HG03175 (cell line): Measurements from ENCODE around the gene CHCHD6.

Experiments used
- ATAC-seq: cut with Tn5 transposase; IDR thresholded peaks from one replicate; pipeline ENCODE4 v1.9.1; 2021; ENCODE audit warnings: mild to moderate bottlenecking, moderate library complexity; ENCODE audit not compliant: unreplicated experiment

CHCHD6 gene

DNA sequence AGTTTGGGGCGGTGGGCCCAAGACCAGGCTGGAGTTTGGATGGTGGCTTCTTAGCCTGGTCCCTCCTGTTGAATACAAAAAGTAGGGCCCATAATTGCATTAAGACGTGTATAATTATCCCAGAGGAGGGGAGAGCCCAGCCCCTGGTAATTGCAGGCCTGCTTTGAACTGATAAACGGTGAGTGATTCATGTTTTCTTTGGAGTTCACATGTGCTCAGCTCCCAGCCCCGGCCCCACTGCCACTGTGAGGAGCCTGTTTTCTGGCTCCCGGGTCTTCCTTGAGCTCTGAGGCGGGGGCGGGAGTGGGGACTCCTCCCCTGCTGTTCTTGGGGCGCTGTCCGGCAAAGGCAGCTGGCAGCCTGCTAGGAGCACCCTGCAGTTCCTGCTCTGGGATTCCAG lies 282.0 kb downstream of the CHCHD6 start:
- no peak for ATAC-seq

- ATAC-seq, result no peak
These were observed 283.1 kb downstream of the CHCHD6 start for GRCh38 chr3:126987129-126987528.

DNA sequence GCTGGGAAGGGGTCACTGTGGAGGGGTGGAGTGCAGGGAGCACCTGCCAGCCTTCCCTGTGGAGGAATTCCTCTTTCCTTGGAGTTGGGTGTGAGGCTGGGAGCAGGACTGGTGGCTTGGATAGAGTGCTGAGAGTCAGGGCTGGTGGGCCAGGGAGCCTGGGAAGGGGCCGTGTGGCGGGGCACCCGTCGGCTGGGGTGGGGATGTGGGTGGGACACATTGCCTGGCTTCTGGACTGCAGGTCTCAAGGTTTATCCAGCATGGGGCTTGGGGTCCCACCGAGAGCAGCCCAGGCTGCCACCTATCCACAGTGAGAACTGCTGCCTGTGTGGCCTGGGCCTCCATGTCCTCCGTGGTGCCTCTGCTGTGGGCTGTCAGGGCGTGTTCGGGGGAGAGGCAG lies 283.6 kb downstream of the CHCHD6 start:
- ATAC-seq, result no peak

DNA sequence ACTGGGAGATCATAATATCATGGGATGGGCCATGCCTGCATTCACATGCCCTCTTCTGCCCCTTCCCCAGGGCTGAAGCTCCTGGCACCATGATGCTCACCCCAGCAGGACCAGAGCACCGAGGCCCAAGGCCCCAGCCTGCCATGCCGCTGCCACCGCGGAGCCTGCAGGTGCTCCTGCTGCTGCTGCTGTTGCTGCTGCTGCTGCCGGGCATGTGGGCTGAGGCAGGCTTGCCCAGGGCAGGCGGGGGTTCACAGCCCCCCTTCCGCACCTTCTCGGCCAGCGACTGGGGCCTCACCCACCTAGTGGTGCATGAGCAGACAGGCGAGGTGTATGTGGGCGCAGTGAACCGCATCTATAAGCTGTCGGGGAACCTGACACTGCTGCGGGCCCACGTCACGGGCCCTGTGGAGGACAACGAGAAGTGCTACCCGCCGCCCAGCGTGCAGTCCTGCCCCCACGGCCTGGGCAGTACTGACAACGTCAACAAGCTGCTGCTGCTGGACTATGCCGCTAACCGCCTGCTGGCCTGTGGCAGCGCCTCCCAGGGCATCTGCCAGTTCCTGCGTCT lies 284.5 kb downstream of the CHCHD6 start:
- no peak for ATAC-seq

DNA sequence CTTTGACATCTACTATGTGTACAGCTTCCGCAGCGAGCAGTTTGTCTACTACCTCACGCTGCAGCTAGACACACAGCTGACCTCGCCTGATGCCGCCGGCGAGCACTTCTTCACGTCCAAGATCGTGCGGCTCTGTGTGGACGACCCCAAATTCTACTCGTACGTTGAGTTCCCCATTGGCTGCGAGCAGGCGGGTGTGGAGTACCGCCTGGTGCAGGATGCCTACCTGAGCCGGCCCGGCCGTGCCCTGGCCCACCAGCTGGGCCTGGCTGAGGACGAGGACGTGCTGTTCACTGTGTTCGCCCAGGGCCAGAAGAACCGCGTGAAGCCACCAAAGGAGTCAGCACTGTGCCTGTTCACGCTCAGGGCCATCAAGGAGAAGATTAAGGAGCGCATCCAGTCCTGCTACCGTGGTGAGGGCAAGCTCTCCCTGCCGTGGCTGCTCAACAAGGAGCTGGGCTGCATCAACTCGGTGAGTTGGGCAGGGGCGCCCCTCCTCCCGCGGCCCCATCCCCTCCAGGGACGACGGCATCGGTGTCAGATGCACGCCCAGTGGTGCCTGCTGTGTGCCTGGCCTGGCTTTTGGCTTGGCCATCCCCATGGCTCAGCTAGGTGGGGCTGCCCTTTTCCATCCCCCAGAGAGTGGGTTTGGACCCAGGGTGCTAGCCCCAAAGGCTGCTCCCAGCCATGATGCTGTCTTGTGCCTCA lies 285.4 kb downstream of the CHCHD6 start:
- no peak for ATAC-seq

- no peak for ATAC-seq
These were observed 286.1 kb downstream of the CHCHD6 start for GRCh38 chr3:126990024-126990700.

- no peak for ATAC-seq
These were observed 286.9 kb downstream of the CHCHD6 start for GRCh38 chr3:126990890-126991289.

GRCh38 chr3:126991366-126992200 lies 287.5 kb downstream of the CHCHD6 start:
- no peak for ATAC-seq

DNA sequence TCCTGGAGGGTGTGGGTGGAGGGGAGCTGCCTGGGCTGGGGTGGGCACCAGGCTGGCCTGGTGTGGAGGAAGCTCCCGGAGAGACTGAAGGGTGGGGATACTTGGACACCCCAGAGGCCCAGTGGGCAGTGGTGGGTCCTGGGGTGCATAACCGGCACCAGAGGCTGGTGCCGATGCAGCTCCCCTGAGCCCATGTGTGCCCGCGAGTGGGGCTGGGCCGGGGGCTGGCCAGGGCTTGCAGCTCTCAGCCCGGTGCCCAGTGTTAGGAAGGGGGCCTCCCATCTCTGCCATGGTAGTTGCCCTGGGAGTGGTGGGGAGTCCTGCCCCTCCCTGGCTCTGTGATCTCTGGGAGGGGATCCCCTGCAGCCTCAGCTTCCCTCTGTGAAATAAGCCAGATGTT lies 288.2 kb downstream of the CHCHD6 start:
- no peak for ATAC-seq

DNA sequence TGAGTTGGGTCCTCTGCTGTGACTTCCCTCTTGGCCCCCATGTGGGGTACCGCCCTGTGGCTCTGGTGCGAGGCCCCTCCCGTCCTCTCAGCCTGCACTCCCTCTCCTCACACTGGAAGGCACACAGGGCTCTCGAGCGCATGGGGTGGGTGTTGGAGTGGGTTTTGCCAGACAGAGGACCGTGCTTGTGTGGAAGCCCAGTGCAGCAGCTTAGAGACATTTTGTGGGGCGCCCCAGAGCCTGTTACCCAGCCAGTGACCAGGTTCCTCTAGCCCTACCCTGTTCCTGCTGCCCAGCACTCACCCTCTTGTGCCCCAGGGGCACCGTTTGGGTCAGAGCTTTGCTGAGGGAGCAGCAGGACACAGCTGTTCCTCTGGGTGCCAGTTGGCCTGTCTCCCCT lies 288.7 kb downstream of the CHCHD6 start:
- no peak for ATAC-seq

DNA sequence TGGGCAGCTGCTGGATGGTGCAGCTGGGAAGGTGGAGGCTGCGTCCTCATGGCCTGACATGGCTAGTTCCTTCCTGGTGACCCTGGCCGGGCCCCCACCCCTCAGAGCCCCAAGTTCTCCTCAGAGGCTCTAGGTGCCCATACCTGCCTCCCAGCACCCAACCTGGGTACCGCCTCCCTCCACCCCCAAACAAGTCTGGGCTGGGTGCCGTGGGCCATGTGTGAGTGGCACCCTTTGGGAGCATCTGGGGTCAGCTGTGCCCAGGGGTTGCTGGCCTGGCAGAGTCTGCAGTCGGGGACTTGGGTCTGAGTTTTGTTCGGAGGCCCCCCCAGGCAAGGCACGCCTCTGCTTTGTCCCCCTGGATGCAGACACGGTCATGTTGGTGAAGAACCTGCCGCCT lies 289.4 kb downstream of the CHCHD6 start:
- ATAC-seq, result no peak

DNA sequence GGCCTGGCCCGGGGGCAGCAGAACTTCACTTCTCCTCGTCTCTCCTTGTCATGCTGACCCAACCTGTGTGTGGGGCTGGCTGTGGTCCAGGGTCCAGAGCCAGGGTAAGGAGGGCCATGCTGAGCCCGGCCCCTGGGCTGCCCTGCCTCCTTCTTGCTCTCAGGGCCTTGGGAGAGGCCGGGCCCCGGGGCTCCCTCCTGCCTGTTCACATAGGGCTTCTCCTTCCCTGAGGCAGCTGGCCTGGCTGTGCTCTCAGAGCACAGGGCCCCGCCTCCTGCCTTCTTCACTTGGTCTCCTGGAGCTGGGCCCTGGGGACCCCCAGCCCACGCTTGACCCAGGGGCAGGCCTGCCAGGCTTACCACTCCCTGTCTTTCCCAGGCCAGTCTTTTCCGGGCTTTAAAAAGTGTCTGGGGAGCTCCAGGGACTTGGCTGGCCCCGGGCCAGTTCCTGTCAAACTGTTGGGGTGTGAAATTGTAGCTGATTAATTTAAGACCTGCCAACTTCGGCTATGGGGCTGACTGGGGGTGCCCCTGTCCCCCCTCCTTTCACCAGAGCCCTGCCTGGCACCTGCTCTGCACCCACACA lies 290.7 kb downstream of the CHCHD6 start:
- ATAC-seq, result no peak

GRCh38 chr3:126995254-126995780 lies 291.3 kb downstream of the CHCHD6 start:
- ATAC-seq, result no peak

GRCh38 chr3:126995926-126996512 lies 292.0 kb downstream of the CHCHD6 start:
- ATAC-seq, result no peak

GRCh38 chr3:126996905-126997304 lies 292.9 kb downstream of the CHCHD6 start:
- ATAC-seq, result no peak

DNA sequence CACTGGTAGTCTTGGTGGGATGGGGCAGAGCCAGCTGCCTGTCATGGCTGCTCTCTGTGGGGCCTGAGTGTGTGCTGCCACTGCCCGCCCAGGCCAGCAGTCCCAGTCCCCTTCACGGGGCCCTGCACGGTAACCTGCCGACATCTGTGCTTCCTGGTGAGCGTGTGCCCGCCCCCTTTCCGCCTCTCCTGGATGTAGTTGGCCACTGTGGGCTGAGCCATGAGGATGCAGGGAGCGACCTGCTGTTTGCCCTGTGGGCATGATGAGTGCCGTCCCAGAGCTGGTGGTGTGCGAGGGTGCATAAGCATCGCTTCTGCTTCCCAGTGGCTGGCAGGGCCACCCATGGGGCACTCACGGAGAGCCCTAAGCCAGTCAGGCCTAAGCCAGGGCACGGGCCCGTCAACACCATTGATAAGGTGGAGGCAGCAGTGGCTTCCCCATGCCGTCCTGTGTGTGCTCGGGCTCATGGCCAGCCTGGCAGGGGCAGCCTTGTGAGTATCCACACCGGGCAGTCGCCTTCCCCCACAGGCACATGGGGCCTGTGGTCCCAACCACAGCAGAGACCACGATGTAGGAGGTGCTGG lies 293.5 kb downstream of the CHCHD6 start:
- ATAC-seq, result no peak

GRCh38 chr3:126998320-126998719 lies 294.3 kb downstream of the CHCHD6 start:
- no peak for ATAC-seq

- ATAC-seq, result no peak
These were observed 294.7 kb downstream of the CHCHD6 start for GRCh38 chr3:126998728-126999127.

DNA sequence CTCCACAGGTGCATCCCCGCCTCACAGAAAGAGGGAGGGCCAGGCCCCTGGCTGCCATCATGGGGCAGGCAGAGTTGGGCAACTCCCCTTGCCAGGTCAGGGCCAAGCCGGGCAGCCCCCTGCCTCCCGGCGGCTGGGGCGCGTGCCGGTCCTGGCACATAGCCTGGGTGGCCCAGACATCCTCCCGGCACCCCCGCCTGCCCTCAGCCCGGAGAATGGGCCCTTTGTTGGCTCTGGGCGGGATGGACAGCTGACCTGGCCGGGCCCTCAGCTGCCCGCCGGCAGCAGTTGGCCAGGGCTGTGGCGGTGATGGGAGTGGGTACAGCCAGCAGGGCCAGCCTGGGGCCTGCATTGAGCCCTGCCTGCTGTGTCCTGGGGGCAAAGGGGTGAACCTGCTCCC lies 295.3 kb downstream of the CHCHD6 start:
- ATAC-seq, result no peak

- no peak for ATAC-seq
These were observed 296.1 kb downstream of the CHCHD6 start for GRCh38 chr3:127000119-127000518.
